ENCODE results near the gene JMJD8.

GRCh38 chr16:700684-701584 is 16.8 kb upstream of the JMJD8 start:
- TF ChIP-seq ZKSCAN8 (CRISPR knock-in tag; IDR thresholded peaks at IDR 0.05) (no peak), RNF2 (IDR thresholded peaks at IDR 0.05) (no peak), ZNF551 (CRISPR knock-in tag; IDR thresholded peaks at IDR 0.05) (no peak), CTCF (IDR thresholded peaks at IDR 0.05 in 2 of 3, conservative IDR thresholded peaks at IDR 0.05 in 1 of 3; ENCODE audit: insufficient read depth in 2 of 3, low read depth in 1 of 3, low read length in 3 of 3) (no peak), BACH1 (tag; IDR thresholded peaks at IDR 0.05) (no peak)
- TF ChIP-seq, protein P1, sequence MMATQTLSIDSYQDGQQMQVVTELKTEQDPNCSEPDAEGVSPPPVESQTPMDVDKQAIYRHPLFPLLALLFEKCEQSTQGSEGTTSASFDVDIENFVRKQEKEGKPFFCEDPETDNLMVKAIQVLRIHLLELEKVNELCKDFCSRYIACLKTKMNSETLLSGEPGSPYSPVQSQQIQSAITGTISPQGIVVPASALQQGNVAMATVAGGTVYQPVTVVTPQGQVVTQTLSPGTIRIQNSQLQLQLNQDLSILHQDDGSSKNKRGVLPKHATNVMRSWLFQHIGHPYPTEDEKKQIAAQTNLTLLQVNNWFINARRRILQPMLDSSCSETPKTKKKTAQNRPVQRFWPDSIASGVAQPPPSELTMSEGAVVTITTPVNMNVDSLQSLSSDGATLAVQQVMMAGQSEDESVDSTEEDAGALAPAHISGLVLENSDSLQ (IDR thresholded peaks at IDR 0.05), result no peak

Measured in K562 (cell line).